Measurements from ENCODE around the gene LCE1E. TPM values are rescaled to one million over a fixed set of nuclear protein-coding genes. Genes with fewer than 3 reads are reported as not detected.

Gene LCE1E, protein sequence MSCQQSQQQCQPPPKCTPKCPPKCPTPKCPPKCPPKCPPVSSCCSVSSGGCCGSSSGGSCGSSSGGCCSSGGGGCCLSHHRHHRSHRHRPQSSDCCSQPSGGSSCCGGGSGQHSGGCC
- total RNA-seq: not detected in 2 replicates

DNA sequence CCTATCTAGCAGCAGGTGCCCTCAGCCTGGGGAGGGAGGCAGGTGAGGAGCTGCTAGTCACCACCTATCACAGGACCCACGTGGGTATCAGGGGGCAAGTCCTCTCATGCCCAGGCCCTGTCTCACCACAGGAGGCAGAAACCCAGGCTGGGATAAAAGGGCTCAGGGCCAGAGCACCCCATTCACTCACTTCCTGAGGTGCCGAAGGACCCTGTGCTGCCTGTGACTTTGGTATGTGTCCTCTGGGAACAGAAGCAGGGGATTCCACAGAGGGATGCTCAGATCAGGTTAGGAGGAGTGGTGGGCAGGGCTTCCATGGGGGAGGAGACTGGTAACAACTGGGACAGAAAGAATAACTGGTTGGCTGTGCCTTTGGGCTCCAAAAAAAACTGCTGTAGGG is at the start of gene LCE1E:
LCE1E (plus strand) TSS at position 181 of the 400 bp plus-strand sequence. CDS start 1,043 bp downstream, outside the sequence.
- no peak for DNase-seq (ENCODE audit: low read depth, low spot score)

DNA sequence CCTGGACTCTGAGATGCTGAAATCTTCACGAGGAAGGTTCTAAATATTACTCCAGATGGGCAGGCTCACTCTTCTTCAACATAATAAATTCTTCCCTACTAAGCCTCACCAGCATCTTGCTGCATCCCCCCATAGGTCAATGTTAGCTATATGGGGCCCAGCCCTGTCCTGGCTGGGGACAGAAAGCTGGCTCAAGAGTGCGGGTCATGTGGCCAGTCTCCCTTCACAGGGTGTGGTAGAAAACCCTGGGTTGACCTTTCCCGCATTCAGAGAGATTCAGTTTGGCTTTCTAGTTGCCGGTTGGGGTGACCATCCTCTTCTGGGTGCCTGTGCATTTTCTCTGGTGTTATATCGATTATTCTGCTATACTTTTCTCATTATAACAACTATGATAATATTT is 48.1 kb upstream of the LCE1E start:
- no peak for DNase-seq (ENCODE audit: low read depth, low spot score)

DNA sequence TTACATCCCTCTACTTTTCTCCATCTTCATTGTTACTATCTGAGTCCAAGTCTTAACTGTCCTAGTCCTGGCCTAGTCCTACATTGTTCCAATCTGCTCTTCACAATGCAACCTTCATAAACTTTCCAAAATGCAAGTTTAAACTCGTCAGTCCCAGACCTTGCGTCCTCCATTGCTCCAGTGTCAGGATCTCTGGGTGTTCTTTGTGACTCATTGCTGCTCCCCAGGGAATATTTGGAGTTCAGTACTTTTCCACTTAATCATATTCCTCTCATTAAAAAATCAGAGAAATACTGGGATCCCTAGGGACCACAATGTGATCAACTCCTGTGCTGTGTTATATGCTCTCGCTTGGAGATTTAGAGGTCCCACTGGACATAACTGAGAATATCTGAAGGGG is 46.2 kb upstream of the LCE1E start:
- DNase-seq (ENCODE audit: low read depth, low spot score): no peak

DNA sequence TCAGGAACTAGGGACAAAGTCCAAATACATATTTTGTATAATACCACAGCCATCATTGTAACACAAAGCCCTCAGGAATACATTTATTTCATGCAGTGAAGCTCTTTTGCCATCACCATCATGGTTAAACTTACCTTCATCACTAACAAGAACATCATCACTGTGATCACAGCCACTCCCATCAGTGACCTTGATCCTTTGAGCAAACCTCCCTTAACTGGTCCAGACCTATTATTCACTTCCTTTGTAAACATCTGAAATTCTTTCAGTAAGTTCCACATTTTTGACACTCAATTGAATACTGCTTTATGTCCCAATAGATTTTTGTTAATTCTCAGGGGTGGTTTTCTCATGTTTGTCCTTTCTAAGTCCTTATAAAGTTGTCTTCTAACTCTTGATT is 44.4 kb upstream of the LCE1E start:
- DNase-seq (ENCODE audit: low read depth, low spot score): no peak

DNA sequence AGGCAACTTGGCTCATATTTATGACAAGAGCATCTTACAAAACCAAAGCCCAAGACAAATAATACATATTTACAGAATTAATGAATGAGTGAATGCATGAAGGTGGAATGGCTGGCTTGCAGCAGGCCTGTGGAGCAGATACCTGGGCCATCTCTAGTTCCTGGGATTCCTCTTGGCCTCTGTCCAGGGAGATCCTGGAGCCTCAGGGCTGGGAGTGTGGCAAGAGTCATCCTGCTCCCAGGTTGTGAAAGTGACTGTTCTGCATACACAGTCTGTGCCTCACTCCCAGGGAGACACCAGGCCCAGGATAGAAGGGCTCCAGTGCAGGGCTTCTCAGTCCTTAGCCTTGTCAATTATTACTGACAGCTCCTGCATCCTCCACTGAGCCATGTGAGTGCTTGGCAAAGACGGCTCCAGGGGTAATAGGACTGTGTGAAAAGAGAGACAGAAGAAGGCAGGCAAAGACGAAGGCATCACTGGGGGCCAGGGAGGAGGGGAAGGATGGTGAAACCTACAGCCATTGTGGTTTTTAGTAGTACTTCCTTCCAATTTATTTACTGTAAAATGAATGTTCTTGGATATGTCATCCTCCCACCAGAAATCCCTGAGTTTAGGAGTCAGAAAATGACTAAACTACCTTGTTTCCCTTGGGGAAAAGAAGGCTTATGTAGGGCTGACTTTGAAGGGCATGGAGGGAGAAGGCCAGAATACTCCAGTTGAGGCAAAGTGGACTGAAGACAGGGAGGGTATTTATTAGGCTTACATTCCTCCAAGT is 42.5 kb upstream of the LCE1E start:
- DNase-seq (ENCODE audit: low read depth, low spot score): no peak

DNA sequence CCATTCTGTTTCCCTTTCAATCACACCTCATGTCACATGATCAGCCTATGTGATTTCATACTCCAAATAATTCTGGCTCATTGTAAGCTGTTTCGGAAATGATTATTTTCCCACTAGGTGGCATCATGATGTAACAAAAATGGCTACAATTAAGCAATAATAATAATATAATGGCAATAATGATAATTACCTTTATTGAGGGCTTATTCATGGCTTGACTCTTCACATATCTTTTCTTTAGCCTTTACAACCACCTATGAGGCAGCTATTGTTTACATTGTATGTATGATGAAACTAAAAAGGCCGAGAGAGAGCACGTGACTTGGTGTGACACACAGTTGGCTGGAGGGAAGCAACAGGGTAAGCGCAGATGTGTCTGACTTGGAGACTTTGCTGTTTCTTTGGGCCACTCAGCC is 40.8 kb upstream of the LCE1E start:
- DNase-seq (ENCODE audit: low read depth, low spot score): no peak

DNA sequence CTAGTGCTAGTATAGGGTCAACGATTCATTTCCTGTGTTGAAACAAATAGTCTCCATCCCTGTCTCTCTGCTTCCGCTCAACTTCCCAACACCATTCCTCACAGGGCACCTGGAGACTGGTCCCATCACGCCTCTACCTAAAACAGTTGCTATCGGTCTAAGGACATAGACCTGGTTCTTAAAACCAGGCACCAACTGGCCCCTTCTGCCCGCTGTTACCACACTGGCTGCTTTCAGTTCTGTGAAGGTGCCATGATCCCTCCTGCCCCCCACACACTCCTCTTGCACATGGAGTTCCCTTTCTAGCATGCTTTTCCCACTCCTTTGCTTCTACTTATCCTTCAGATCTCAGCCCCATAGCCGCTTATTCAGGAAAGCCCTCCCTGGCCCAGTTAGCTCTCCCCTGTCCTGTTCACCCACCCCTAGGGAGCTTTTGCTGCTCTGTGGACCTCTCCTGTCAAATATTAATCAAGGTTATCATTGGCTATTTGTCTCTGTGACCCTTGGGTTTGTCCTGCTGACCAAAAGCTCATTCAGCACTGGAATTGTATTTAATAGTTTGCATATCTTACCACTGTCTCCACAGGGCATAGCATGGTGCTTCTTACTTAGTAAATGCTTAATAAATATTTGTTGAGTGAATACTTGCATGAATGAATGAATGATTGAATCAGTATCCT is 40.2 kb upstream of the LCE1E start:
- DNase-seq (ENCODE audit: low read depth, low spot score): no peak

DNA sequence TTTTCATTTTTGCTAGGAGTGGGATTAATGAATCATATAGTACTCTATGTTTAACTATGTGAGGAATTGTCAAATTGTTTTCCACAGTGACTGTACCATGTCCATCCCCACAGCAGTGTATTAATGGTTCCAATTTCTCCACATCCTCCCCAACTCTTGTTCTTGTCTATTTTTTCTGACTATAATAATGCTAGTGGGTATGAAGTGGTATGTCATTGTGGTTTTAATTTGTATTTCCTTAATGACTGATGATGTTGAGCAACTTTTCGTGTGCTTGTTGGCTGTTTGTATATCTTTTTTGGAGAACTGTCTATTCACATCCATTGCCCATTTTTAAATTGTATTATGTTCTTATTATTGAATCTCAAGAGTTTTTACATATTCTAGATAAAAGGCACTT is 38.2 kb upstream of the LCE1E start:
- DNase-seq (ENCODE audit: low read depth, low spot score): no peak

DNA sequence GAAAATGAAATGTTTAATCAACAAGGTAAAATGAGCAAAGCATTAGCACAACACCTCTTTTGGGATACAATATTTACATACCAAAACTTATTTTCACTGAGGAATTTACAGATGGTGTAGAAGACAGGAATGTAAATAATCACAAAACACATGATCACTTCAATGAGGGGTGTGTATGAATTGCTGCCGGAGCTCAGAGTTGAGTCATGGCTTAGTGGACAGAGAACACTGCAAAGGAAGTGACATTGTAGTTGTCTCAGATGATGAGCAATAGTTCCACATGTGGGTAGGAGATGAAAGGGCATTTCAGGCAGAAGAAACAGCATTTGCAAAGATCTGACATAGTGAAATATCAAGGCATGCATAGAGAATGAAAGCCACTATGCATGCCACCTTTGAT is 33.8 kb upstream of the LCE1E start:
- no peak for DNase-seq (ENCODE audit: low read depth, low spot score)

DNA sequence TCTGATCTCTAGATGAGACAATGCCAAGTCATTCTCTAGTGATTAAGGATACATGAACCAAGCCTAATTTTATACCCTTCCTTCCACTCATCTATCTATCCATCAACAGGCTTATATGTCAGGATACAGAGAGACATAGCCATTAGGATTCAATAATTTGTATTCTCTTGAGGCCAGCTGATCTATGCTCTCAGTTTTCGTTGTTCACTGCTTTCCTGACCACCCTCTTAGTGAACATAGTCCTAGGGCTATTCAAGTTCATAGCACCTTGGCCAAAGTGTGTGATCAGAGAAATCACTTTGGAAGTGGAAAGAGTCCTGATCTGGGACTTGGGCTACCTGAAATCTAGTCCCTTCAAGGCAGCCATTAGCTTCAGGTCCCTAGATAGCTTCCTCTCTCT is 32.5 kb upstream of the LCE1E start:
- DNase-seq (ENCODE audit: low read depth, low spot score): no peak

DNA sequence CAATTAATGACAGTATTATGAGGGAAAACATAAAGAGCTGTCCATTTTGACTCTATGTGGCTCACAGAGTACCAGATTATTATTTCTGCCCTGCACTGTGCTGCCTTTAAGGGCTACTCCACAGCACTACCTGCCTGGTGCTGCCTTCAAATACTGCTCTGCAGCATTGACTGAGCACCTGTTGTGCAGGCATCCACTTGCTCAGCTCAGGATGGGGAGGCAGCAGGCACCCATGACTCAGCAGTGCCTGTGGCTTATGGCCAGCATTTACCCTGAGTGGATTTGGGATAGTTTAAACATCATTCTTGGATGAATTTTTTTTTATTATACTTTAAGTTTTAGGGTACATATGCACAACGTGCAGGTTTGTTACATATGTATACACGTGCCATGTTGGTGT is 29.2 kb upstream of the LCE1E start:
- no peak for DNase-seq (ENCODE audit: low read depth, low spot score)

DNA sequence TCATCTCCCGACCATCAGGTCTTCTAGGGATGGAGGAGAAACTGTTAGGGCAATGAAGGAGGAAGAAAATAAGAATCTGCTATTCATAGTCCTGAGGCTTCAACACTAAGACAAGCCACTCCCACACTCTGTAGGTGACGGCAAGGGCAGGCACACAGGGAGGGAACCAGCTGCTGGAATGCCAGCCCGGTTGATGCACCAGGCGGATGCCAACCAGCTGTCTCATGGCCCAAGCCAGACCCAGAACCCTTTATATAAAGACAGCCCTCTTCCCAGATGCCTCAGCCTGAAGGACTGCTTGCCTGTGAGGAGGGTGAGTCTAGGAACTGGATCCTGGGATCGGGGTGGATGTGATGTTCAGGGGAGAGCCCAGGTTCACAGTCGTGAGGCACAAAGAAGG is 28.3 kb upstream of the LCE1E start, which contains the start of gene KPRP:
KPRP (plus strand) TSS at position 279 of the 400 bp plus-strand sequence. CDS start 1,564 bp downstream, outside the sequence.
- DNase-seq (ENCODE audit: low read depth, low spot score): no peak

DNA sequence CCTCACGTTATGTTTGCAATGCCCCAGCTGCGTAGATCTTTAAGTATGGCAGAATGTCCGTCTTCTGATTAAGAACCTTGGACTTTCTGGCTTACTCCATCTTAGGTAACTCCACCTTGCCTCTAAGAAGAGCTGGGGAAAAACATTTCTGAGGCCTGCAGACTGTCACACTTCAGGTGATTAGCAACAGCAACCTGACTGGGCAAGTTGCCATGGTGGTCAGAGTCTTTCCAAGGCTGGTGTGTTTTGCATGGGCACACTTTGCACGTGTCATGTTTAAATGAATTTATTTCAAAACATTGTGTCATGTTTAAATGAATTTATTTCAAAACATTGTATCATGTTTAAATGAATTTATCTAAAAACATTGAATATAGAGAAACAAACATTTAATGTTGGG is 27.4 kb upstream of the LCE1E start:
- DNase-seq (ENCODE audit: low read depth, low spot score): no peak

DNA sequence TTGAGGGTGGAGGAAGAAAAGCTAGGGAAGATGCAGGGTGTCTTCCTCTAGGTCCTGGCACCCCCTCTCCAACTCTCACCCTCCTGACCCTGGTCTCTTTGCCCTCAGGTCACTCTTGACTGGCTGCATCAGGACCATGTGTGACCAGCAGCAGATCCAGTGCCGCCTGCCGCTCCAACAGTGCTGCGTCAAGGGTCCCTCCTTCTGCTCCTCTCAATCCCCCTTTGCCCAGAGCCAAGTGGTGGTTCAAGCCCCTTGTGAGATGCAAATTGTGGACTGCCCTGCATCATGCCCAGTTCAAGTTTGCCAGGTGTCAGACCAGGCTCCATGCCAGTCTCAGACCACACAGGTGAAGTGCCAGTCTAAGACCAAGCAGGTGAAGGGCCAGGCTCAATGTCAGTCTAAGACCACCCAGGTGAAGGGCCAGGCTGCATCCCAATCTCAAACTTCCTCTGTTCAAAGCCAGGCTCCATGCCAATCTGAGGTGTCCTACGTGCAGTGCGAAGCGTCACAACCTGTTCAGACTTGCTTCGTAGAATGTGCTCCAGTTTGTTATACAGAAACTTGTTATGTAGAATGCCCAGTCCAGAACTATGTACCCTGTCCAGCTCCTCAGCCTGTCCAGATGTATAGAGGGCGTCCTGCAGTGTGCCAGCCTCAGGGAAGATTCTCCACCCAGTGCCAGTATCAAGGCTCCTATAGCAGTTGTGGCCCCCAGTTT is 26.4 kb upstream of the LCE1E start:
- DNase-seq (ENCODE audit: low read depth, low spot score): no peak

DNA sequence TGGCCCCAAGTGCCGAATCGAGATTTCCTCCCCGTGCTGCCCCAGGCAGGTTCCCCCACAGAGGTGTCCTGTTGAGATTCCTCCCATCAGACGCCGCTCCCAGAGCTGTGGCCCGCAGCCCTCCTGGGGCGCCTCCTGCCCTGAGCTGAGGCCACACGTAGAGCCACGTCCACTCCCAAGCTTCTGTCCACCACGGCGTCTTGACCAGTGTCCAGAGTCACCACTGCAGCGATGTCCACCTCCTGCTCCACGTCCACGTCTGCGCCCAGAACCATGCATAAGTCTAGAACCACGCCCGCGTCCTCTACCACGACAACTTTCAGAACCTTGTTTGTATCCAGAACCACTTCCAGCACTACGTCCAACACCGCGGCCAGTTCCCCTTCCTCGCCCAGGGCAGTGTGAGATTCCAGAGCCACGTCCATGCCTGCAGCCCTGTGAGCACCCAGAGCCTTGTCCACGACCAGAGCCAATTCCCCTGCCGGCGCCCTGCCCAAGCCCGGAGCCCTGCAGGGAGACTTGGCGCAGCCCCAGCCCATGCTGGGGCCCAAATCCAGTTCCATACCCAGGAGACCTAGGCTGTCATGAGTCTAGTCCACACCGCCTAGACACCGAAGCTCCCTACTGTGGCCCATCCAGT is 25.4 kb upstream of the LCE1E start:
- no peak for DNase-seq (ENCODE audit: low read depth, low spot score)

DNA sequence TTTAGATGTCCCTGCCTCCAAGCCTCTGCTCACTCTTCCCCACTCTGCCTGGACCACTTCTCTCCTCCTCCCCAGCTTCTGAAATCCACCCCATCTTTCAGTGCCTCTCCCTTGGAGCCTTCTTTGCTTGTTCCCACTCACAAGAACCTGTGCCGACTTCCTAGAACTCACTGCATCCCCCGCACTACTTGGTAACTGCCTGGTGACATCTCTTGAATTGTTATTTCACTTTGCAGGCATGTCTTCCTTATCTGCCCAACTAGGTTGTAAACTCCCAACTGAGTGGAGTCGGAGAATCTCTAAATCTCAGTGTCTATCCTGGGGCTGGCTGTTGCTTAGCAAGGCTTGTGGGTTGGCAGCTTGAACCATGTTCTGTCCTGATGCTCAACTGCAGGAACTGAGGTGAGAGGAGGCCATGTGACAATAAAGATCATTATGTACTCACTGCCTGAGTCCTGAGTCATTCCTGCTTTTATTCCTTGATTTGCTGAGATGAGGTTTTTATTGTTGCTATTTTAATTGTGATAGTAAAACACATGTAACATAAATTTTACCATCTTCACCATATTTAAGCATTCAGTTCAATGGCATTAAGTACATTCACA is 24.3 kb upstream of the LCE1E start:
- DNase-seq (ENCODE audit: low read depth, low spot score): no peak

DNA sequence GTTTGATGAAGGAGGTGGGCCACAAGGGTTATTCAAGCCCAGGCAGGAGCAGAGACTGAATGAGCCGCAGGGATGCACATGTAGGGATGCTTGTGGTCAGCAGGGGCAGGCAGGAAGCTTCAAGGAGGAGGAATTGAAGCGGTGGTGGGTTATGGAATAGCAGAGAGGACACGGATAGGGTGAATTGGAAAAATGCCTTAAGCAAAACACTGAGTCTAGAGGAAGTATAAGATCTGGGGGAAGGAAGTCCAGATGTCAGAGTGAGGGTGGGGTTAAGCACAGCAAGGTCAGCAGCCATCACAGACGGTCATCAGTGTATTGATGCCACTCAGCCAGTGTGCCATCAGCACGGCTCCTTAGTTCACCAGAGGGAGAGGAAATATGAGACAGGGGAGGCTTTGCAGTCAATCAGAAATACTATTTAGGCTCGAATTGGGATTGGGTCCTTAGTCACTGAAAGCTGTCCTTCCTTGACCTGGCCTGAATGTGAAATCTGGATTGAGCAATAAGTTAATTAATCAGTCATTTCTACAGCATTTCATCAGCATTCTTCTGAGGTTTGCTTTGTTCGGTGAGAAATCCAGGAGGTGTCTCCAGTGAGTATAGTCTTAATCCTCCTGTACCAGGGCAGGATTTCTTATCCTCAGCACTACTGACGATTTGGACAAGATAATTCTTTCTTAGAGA is 17.1 kb upstream of the LCE1E start:
- DNase-seq (ENCODE audit: low read depth, low spot score): no peak

DNA sequence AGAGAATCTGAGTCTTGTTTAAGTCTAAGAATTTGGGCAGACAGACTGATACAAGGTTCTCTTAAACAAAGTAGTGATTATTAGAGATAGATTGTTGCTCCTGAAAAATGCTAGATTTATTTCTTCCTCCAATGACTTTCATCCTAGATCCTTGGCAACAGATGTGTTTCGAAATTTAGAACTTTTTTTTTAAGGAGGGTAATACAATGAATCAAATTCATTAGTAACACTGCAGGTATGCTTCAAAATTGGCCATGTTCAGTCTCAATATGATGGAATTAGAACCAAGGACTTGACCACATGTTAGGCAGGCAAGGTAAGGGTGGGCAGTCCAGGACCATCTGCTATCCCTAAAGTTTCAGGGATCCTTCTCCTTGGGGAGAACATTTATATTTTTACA is 15.6 kb upstream of the LCE1E start:
- no peak for DNase-seq (ENCODE audit: low read depth, low spot score)

DNA sequence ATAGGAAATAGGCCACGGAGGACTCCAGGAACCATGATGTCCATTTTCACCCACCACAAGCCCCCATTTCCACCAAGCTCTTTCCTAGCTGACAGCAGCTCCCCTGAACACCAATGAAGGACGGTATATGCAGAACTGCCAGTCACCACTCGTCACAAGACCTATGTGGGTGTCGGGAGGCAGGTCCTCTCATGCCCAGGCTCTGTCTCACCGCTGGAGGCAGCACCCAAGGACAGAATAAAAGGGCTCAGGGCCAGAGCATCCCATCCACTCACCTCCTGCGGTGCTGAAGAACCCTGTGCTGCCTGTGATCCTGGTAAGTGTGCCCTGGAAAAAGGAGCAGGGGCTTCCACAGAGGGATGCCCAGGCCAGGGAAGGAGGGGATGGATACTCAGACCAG is 11.2 kb upstream of the LCE1E start, which contains the start of gene LCE1F:
LCE1F (plus strand) TSS at position 266 of the 400 bp plus-strand sequence. CDS start 1,232 bp downstream, outside the sequence.
- no peak for DNase-seq (ENCODE audit: low read depth, low spot score)

DNA sequence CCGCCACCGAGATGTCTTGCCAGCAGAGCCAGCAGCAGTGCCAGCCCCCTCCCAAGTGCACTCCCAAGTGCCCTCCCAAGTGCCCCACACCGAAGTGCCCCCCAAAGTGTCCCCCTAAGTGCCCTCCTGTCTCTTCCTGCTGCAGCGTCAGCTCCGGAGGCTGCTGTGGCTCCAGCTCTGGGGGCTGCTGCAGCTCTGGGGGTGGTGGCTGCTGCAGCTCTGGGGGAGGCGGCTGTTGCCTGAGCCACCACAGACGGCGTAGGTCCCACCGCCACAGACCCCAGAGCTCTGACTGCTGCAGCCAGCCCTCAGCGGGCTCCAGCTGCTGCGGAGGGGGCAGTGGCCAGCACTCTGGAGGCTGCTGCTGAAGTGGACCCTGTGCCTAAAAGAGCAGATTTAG is 9.7 kb upstream of the LCE1E start:
- DNase-seq (ENCODE audit: low read depth, low spot score): no peak
